ENCODE data around the gene YARS1.

The YARS1 gene

DNA sequence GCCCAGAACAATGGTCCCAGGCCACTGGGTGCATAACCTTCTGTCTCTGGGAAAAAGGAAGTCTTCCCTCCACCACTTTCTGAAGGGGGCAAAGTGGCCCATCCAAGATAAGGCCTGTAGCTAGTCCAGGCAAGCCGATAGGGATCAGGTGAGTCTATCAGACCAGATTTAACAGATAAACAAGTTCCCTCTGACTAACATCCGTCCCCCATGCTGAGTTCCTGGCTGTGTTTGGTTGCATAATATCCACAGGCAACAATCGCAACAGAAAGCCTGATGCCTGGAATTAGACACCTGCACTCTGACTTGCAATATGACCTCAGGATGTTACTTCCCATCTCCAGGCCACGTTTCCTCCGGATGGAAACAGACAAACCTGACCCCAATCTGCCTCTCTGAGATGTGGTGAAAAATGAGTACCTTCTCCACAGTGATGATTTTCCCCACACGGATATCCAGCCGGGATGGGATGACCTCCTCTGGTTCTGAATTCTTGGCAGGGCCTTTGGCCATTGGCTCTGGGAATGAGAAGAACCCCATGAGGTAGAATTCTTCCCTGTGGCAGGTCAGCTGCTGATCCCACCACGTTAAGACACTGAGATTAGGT, 36.4 kb downstream of the YARS1 start:
- no peak for DNase-seq (ENCODE audit: low read depth)

DNA sequence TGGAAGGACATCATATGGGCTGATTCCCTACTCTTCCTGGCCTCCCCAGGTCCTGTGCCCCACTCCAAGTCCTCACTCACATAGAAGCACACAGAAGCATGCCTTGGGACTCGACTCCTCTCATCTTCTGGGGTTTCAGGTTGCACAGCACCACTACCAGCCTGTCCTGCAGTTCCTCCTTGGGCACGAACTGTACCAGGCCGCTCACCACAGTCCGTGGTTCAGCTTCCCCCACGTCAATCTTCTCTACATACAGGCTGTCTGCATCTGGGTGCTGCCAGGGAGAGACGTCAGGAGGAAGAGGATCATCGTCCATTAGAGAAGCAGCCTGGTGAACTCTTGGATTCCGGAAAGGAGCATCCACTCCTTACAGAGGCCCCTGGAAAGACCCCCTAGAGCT, 37.2 kb downstream of the YARS1 start:
- DNase-seq (ENCODE audit: low read depth), result no peak

DNA sequence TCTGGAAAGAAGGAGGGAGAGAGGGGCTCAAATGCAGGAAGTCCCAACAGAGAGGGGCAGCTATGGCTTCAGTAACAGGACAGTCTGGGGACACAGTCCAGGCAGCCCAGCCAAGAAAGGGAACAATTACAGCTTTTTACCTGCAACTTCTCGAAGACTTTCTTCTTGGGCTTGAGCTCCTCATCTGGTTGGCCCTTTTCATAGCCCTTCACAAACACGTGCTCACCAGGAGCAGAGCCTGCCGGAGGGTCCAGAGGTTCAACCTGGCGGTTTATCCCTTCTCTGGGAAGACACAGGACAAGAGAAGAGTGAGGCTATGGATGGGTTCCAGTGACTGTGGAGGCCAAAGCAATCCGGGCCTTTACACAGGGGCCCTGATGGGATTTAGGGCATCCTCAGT, 37.9 kb downstream of the YARS1 start:
- DNase-seq (ENCODE audit: low read depth), result no peak

DNA sequence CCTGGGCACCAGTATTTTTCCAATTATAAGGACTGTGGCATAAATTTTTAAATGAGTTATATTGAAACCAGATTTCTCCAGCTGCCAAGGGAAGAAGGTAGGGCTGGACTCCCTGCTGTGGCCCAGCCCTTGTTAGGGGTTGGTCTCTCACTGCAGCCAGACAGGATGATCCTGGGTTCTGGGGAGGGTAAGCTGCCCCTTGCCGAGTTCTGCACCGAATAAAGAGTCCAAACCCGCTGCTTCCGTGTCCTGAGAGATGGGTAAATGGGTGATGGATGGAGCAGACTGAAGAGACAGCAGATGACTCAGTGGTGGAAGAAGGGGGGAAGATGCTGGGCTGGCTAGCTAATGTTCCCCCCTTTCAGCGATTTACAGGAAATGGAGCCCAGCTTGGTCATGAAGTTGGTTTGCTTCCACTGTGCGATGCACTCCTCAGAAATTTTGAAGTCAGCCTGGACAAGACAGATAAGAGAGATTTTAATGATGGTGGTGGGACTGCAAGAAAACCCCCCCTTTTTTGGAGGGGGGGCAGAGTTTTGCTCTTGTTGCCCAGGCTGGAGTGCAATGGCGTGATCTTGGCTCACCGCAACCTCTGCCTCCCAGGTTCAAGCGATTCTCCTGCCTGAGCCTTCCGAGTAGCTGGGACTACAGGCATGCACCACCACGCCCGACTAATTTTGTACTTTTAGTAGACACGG, 41.4 kb downstream of the YARS1 start:
- DNase-seq (ENCODE audit: low read depth), result no peak

DNA sequence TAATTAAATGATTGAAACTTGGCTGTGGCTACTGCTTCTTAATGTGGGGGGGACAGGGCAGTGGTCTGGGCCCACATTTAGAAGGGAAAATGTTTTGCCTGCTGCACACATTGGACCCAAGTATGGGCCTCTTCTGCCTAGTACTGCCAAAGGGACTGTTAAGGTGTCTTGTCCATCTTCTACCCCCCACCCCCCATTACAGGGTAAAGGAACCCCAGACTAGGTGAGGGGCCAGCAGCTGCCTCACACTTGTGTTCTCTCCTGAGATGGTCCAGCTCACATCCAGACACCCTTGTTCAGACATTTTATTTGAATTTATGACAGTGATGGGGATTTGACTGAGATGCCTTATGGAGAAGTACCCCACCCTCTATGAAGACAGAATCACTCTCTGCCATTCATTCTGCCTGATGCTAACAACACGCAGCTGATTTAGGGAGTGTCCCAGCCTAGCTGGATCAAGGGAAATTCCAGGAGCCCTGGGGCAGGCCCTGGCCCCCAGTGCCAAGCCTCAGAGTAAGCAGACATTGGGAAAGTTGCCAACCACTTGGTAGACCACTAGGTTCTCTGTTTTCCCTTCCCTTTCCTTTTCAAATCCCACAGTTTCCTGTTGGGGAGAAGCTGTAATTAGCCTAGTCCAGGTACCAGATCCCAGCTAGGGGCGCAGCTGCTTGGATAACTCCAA, 42.1 kb downstream of the YARS1 start:
- DNase-seq (ENCODE audit: low read depth), result no peak

DNA sequence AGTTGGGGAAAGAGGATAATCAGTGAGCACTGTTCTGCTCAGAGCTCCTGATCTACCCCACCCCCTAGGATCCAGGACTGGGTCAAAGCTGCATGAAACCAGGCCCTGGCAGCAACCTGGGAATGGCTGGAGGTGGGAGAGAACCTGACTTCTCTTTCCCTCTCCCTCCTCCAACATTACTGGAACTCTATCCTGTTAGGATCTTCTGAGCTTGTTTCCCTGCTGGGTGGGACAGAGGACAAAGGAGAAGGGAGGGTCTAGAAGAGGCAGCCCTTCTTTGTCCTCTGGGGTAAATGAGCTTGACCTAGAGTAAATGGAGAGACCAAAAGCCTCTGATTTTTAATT, 42.7 kb downstream of the YARS1 start:
- DNase-seq (ENCODE audit: low read depth), result no peak

DNA sequence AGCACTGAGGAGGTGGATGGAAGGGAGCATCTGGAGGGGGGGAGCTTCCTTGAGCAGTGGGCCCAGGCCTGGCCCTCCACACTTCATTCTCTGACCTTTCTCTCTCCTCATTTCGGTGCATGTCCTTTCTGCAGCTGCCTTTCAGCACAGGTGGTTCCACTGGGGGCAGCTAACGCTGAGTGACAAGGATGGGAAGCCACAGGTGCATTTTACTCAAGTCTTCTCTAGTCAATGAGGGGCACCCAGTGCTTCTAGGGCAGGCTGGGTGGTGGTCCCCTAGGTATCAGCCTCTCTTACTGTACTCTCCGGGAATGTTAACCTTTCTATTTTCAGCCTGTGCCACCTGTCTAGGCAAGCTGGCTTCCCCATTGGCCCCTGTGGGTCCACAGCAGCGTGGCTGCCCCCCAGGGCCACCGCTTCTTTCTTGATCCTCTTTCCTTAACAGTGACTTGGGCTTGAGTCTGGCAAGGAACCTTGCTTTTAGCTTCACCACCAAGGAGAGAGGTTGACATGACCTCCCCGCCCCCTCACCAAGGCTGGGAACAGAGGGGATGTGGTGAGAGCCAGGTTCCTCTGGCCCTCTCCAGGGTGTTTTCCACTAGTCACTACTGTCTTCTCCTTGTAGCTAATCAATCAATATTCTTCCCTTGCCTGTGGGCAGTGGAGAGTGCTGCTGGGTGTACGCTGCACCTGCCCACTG, 43.2 kb downstream of the YARS1 start:
- no peak for DNase-seq (ENCODE audit: low read depth)

DNA sequence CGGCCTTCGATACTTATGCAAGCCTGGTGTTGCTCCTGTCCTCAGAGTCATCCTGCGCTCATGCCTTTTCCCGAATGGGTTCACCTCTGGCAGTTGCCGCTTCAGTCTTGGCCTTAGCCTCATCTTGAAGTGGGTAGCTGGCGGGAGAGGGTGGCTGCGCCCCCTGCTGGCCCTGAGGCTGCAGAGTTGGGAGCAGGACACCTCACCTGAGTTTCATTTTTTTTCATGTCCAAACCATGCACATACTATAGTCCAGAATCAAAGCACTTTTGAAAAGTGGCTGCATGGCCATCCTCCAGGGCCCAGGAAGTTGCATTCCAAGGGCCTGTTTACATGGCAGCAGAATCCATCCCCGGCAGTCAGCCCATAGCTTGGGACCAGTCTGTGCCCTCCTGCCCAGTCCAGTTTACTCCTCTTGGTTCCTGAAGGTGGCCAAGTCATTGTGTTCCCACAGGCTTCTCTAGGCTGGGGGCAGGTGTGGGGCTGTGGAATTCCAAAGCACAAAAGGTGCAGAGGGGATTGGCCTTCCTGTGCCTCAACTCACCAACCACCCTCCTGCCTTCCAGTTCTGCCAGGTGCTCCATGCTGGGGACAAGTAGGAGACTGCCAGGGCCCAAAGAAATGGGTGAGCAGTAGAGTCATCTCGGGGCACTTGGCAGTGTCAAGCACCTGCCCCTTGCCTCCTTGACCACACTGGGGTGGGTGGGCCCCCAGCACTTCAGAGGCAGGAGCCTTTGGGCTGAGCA, 44.0 kb downstream of the YARS1 start:
- peak; percentile 51 for DNase-seq (ENCODE audit: low read depth)

DNA sequence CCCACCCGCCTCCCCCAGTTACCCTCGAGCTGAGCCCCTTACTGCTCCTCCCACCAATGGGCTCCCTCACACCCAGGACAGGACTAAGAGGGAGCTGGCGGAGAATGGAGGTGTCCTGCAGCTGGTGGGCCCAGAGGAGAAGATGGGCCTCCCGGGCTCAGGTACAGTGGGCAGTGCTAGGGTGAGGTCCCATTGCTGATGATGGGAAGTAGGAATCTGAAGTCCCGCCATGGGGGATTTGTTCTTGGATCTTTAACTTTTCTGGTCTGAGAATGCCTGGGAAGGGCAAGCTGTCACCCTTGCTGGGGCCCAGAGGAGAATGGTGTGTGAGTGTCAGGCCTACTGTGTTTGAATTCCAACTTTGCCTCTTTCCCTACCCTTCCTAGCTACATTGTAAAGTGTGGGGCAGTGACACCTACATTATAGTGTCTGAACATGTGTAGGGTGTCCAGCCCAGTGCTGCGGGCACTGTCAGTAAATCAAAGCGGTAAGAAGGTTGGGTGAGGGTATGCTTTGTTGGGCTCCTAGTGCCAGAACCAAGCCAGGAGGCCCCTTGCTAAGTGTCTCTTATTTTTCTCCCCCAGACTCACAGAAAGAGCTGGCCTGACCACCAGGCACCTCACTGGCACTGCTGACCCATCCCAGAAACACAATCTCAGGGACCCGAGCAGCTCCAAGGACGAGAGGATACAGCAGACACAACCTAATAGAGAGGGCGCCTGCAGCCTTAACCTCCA, 44.7 kb downstream of the YARS1 start:
- no peak for DNase-seq (ENCODE audit: low read depth)

DNA sequence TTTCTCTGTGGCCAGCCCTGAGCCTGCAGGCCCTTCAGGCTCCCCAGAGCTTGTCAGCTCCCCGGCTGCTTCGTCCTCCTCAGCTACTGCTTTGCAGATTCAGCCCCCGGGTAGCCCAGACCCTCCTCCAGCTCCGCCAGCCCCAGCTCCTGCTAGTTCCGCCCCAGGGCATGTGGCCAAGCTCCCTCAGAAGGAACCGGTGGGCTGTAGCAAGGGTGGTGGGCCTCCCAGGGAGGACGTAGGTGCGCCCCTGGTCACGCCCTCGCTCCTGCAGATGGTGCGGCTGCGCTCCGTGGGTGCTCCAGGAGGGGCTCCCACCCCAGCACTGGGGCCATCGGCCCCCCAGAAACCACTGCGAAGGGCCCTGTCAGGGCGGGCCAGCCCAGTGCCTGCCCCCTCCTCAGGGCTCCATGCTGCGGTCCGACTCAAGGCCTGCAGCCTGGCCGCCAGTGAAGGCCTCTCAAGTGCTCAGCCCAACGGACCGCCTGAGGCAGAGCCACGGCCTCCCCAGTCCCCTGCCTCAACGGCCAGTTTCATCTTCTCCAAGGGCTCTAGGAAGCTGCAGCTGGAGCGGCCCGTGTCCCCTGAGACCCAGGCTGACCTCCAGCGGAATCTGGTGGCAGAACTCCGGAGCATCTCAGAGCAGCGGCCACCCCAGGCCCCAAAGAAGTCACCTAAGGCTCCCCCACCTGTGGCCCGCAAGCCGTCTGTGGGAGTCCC, 45.4 kb downstream of the YARS1 start:
- DNase-seq (ENCODE audit: low read depth), result no peak

DNA sequence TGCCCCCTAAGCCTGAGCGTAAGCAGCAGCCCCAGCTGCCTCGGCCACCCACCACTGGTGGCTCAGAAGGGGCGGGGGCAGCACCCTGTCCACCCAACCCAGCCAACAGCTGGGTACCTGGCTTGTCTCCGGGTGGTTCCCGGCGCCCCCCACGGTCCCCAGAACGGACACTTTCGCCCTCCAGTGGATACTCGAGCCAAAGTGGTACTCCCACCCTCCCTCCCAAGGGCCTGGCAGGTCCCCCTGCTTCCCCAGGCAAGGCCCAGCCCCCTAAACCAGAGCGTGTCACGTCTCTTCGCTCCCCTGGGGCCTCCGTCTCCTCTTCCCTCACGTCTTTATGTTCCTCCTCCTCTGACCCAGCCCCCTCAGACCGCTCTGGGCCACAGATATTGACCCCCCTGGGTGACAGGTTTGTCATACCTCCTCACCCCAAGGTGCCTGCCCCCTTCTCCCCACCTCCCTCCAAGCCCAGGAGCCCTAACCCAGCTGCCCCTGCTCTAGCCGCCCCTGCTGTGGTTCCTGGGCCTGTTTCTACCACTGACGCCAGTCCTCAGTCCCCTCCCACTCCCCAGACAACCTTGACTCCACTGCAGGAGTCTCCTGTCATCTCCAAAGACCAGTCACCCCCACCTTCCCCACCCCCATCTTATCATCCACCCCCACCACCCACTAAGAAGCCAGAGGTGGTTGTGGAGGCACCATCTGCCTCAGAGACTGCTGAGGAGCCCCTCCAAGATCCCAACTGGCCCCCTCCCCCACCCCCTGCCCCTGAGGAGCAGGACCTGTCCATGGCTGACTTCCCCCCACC, 46.2 kb downstream of the YARS1 start:
- no peak for DNase-seq (ENCODE audit: low read depth)

DNA sequence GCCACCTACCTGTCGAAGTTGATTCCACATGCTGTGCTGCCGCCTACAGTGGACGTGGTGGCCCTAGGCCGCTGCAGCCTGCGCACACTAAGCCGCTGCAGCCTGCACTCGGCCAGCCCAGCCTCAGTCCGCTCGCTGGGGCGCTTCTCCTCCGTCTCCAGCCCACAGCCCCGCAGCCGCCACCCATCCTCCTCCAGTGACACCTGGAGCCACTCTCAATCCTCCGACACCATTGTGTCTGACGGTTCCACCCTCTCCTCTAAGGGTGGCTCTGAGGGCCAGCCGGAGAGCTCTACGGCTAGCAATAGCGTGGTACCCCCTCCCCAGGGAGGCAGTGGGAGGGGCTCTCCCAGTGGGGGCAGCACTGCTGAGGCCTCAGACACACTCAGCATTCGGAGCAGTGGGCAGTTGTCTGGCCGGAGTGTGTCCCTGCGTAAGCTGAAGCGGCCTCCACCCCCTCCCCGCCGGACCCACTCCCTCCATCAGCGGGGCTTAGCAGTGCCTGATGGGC, 46.9 kb downstream of the YARS1 start:
- no peak for DNase-seq (ENCODE audit: low read depth)

DNA sequence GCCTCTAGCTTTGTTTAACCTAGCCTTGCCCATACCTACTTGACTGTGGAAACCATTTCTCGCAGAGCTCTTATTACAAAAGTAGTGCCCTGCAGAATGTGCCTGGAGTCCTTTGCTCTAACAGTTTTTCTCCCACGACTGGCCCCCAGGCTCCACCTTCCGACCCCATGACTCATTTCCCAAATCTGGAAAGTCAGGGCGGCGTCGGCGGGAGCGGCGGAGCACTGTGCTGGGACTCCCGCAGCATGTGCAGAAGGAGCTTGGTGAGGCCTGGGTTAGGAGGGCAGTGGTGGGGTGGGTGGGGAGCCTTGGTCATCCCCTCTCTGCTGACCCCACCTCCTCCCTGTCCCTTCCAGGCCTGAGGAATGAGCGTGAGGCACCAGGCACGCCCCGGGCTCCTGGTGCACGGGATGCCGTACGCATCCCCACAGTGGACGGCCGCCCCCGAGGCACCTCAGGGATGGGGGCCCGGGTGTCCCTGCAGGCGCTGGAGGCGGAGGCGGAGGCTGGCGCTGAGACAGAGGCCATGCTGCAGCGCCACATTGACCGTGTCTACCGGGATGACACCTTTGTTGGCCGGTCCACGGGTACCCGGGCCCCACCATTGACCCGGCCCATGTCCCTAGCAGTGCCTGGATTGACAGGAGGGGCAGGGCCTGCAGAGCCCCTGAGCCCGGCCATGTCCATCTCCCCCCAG, 47.5 kb downstream of the YARS1 start:
- no peak for DNase-seq (ENCODE audit: low read depth)

DNA sequence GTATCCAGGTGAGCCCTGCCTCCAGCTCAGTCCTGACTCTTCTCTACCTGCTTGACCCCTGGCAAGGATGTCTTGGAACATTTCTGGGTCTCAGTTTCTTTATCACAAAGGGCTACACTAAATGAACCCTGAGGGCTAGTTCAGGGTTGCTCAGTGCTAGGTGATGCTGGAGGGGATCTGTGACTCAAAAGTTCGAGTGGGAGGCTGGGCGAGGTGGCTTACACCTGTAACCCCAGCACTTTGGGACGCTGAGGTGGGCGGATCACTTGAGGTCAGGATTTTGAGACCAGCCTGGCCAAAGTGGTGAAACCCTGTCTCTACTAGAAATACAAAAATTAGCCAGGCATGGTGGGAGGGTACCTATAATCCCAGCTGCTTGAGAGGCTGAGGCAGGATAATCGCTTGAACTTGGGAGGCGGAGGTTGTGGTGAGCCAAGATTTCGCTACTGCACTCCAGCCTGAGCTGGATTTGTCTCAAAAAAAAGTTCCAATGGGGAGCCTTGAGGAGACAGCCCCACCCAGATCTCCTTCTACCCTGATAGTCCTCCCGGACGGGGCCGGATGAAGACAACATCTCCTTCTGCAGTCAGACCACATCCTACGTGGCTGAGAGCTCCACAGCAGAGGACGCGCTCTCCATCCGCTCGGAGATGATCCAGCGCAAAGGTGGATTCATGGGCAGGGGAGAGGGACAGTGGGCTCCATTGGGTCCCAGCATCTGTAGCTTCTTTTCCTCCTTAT, 48.9 kb downstream of the YARS1 start:
- no peak for DNase-seq (ENCODE audit: low read depth)

DNA sequence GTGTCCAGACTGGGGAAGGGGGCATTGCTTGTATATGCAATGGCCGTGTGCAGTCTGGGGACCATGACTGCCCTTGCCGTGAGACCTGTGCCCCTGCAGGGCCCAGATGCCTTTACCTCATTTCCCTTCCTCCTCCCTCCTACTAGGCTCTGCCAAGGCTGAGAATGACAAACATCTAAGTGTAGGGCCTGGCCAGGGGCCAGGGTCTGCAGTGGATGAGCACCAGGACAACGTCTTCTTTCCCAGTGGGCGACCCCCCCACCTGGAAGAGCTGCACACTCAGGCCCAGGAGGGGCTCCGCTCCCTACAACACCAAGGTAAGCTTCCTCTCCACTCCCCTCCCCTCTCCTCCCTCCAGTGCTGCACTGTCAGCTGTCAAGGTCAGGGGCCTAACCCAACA, 49.5 kb downstream of the YARS1 start:
- DNase-seq (ENCODE audit: low read depth), result no peak

DNA sequence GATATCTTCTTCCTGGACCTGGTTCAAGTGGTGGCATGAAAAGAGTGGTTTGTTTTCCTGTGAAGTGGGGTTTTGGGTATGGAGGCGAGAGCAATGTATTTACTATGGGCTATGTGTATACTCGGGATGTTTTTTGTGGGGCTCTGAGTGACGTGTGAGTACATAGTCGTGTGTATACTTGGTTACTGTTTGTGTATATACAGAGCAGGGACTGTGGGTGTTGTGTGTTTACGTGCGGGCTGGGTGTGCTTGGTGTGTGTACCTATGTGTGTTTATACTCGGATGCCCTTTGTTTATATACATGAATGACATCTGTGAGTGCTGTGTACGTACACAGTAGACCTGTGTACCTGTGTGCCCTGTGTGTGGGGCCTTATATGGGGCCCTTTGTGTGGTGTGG, 50.0 kb downstream of the YARS1 start:
- DNase-seq (ENCODE audit: low read depth), result no peak

DNA sequence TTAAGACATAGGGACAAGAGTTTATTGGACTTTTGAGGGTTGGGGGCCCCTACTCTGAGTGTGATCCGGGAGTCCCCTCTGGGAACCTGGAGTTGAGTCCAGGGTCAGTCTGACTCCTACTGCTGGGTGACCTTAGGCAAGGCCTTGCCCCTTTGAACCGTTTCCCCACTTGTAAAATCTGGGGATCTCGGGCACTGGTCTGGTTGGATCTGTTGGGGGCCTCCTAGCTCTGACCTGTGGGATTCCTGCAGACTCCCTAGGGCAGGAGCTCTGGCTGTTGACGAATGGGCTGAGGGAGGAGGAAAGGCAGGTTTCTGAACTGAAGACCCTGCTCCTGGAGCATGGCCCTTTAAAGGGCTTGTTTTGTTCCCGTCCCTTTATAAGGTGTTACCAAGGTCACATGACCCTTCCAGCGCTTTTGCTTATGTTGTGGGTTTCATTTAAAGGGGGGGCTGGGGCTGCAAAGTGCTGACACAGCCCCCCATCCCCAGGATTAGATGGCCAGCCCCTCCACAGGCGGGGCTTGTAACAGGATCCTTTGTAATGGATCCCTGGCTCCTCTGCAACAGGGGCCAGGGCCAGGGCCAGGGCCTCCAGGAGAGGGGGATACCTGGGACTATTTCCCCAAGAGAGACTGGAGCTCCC, 50.7 kb downstream of the YARS1 start:
- DNase-seq (ENCODE audit: low read depth), result no peak
